BJ (cell line): ENCODE data around the gene HOXC10. TPM values are rescaled to one million over a fixed set of nuclear protein-coding genes. Genes with fewer than 3 reads are reported as not detected.

ENCODE experiments used
- CTCF ChIA-PET: fragments of 350-600 bp; formaldehyde crosslinking; extraction: SDS; loops from one replicate; lab custom pipeline; 2021; ENCODE audit warnings: antibody characterized with exemption, inconsistent platforms; lab: Yijun Ruan, JAX
- POLR2A ChIA-PET: fragments of 300-600 bp; sonication (Branson Sonifier 250); formaldehyde crosslinking; extraction: SDS; loops from one replicate; lab custom pipeline; 2021; ENCODE audit warnings: antibody characterized with exemption; lab: Charles Lee
- DNase-seq: peaks from one replicate; pipeline ENCODE4 v3.0.0-alpha.2; 2011; ENCODE audit warnings: low read depth
- H3K27me3 ChIP-seq: 2 replicates; pipeline ENCODE4 v1.6.0; 2011; ENCODE audit warnings: low read length; ENCODE audit not compliant: control insufficient read depth, insufficient read depth
- H3K36me3 ChIP-seq: 2 replicates; pipeline ENCODE4 v1.5.1; 2011; ENCODE audit warnings: low read length; ENCODE audit not compliant: control insufficient read depth, insufficient read depth
- H3K4me3 ChIP-seq: 2 replicates; pipeline ENCODE4 v1.5.1; 2011; ENCODE audit warnings: low read depth, mild to moderate bottlenecking, control low read depth, low read length
- polyA plus RNA-seq: library from polyadenylated mRNA; depleted of rRNA; stranded (reverse); fragments of >200 nt; gene quantifications from 2 replicates; pipeline ENCODE4 v1.2.3, GENCODE V29; 2011
- TF ChIP-seq, protein P1 (sequence below): IDR thresholded peaks from 2 replicates; pipeline ENCODE4 v1.5.1; 2011; ENCODE audit warnings: low read depth, mild to moderate bottlenecking, control low read depth, inconsistent platforms, low read length, moderate library complexity; ENCODE audit not compliant: insufficient read depth

The HOXC10 gene
- polyA plus RNA-seq, 1 experiment = 13.9 TPM

DNA sequence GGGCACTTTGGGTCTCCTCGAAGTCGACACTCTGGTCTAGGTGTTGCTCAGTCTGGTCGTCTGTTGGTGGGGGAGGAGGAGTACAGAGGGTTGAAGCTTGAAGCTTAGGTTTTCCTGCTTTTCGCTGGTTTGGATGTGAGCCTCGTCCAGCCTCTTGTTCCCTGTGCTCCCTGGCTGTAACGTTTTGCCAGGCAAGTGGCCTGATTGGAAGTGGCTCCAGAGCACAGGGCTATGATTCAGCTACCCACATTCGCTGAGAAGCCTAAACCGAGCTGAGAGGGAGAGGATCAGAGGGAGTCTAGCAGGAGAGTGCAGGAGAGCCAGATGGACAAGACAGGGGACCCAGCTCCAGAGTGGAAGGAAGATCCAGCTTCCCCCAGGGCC, 6.1 kb downstream of the HOXC10 start:
- no peak overlapping the region for H3K4me3 ChIP-seq
- TF ChIP-seq, protein P1, sequence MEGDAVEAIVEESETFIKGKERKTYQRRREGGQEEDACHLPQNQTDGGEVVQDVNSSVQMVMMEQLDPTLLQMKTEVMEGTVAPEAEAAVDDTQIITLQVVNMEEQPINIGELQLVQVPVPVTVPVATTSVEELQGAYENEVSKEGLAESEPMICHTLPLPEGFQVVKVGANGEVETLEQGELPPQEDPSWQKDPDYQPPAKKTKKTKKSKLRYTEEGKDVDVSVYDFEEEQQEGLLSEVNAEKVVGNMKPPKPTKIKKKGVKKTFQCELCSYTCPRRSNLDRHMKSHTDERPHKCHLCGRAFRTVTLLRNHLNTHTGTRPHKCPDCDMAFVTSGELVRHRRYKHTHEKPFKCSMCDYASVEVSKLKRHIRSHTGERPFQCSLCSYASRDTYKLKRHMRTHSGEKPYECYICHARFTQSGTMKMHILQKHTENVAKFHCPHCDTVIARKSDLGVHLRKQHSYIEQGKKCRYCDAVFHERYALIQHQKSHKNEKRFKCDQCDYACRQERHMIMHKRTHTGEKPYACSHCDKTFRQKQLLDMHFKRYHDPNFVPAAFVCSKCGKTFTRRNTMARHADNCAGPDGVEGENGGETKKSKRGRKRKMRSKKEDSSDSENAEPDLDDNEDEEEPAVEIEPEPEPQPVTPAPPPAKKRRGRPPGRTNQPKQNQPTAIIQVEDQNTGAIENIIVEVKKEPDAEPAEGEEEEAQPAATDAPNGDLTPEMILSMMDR = no peak
- ChIA-PET POLR2A (no interaction called here), CTCF (interaction anchor here (0.8 to 4.3 kb wide), 8 partner anchors 9 to 244 kb away, joined by 3 to 31 read pairs (median 6); partner anchors contain the start of genes HOXC8 and HOXC9)
- no peaks in the 10 kb centered on the region; the same call in 1 of the 2 replicates for H3K36me3 ChIP-seq
- peaks cover 11% of the 10 kb centered on the region for H3K27me3 ChIP-seq
- no peak for DNase-seq

GRCh38 chr12:53992377-53992889, 7.5 kb downstream of the HOXC10 start:
- TF ChIP-seq, protein P1 = no peak
- DNase-seq = no peak
- Histone ChIP-seq H3K27me3 (peaks cover 11% of the 10 kb centered on the region), H3K4me3 (no peak overlapping the region), H3K36me3 (no peaks in the 10 kb centered on the region; the same call in 1 of the 2 replicates)
- ChIA-PET CTCF (interaction anchor here (0.8 to 4.3 kb wide), 8 partner anchors 8 to 246 kb away, joined by 3 to 31 read pairs (median 6); partner anchors contain the start of gene HOXC9), POLR2A (no interaction called here)

- no peak overlapping the region for H3K4me3 ChIP-seq
- ChIA-PET POLR2A (no interaction called here), CTCF (interaction anchor here (0.5 to 4.3 kb wide), 6 partner anchors 9 to 250 kb away, joined by 3 to 31 read pairs (median 4); no protein-coding TSS in a partner anchor)
- no peaks in the 10 kb centered on the region; the same call in 1 of the 2 replicates for H3K36me3 ChIP-seq
- H3K27me3 ChIP-seq = peaks cover 11% of the 10 kb centered on the region
- DNase-seq = no peak
- TF ChIP-seq, protein P1 = no peak
Observed at GRCh38 chr12:53993162-53994008, 8.4 kb downstream of the HOXC10 start.

GRCh38 chr12:53994009-53994263, 9.0 kb downstream of the HOXC10 start:
- ChIA-PET POLR2A (no interaction called here), CTCF (interaction anchor here (4.3 kb wide), 1 partner anchor 214 kb away, joined by 31 read pairs; no protein-coding TSS in a partner anchor)
- Histone ChIP-seq H3K36me3 (no peaks in the 10 kb centered on the region; the same call in 1 of the 2 replicates), H3K4me3 (no peak overlapping the region), H3K27me3 (peaks cover 10% of the 10 kb centered on the region)
- DNase-seq = no peak
- TF ChIP-seq, protein P1 = no peak

DNA sequence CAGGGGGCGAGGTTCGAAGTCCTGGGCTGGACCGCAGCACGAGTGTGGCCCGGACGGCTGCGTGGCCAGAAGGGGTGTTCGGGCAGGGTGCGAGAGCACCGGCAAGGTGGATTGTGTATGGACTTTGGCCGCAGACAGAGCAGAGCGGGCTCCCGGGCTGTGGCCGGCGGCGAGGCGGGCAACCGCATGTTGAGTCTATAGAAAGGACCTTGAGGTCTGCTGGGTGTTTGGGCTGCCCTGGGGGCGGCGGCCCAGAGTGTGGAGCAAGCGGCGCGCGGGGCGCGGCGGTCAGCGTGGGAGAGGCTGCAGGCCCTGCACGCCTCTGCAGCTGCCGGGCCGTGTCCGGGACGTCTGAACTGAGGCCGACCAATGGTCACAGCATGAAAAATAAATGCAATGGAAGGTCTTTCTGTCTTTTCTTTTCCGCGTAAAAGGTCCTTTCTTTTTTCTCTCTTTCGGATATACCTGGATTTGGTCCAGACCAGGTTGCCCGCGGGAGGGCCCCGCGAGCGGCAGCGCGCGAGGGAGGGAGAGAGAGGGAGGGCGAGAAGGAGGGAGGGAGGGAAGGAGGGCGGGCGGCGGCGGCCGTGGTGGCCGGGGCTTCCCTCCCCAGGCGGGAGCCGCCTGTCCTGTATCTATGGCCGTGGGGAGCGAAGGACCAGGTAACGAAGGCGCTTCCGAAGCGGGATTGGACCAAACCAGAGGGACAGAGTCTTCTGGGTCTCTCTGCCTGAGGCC, 9.5 kb downstream of the HOXC10 start:
- ChIA-PET CTCF (no interaction called here), POLR2A (no interaction called here)
- no peak for DNase-seq
- TF ChIP-seq, protein P1 = no peak
- Histone ChIP-seq H3K4me3 (no peak overlapping the region), H3K36me3 (no peaks in the 10 kb centered on the region; the same call in 1 of the 2 replicates), H3K27me3 (peaks cover 10% of the 10 kb centered on the region)
